HG03097 (cell line): ENCODE data around the gene NRXN3.

Source experiments
- ATAC-seq: cut with Tn5 transposase; IDR thresholded peaks from one replicate; pipeline ENCODE4 v1.9.1; 2021; ENCODE audit not compliant: unreplicated experiment, low FRiP score

Gene NRXN3

DNA sequence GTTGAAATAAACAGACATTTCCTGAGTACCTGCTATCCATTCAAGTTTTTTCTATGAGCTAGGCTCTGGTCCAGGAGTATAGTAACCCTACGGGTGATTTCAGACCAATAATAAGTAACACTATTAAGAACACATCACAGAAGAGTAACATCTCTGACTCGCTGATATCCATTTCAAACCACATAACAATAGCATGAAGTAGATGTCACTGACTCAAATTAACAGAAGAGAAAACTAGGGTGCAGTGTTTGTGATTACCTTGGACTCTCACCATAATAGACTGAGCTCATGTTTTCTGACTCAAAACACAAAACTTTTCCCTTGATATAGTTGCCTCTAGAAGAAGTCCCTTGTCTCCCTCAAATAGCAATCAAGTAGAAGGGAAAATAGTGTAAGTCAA, 1618.2 kb downstream of the NRXN3 start:
- ATAC-seq, result no peak

DNA sequence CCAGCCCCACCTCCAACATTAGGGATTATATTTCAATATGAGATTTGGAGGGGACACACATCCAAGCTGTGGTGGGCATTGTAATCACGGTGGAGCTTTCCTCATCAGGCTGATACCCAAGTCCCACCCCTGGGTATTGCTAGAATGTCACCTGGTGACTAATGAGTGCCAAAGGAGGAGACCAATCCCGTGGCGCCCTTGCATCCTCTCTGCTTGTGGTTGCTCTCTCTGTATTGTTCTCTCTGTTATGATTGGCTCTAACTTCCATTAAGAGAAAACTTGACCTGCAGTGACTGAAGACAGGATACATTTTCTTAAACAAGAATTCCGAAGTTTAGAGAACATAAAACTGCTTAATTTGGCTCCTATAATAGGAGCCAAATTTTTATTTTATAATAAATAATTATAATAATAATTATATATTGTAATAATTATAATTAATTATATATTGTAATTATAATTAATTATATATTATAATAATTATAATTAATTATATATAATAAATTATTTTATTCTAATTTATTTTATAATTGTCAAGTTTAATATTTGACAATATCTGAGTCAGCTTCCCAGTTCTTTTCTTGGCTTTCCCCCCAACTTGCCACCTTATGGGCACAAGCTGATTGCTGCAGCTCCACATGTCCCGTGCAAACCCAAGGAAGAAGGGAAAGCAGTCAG, 1621.0 kb downstream of the NRXN3 start:
- no peak for ATAC-seq

DNA sequence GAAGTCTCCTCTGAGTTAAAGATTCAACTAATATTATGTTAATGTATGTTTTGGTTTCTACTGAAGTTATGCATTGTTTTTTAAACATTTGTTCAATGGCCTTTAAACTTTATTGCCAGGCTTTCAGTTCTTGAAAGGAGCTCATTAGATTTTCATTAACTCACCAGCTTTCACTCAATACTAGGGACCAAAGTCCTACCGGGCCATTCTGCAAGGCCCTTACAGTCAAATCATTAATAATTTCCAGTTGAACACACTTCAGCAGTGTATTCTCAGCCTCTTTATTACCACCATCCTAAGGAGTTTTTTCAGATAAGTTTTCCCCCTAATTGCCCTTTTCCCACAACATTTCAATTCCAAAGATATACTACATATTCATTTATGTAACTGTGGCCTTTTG, 1631.9 kb downstream of the NRXN3 start:
- no peak for ATAC-seq

DNA sequence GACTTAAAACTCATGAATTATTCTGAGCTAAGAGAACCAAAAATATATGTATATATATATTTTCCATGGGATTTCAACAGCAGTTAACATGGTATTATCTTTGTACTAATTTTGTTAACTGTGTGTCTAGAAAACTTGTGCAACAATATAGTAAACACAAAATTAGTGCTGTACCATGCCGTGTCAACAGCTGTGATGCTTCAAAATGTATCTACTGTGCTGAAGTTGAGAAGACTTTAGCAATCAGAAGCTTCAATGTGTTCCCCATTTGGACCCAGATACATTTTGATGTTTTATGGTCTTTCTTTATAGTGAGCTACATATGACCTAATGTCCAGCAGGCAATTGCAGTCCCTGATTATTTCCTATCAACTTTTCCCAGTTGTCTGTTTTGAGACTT, 1635.5 kb downstream of the NRXN3 start:
- no peak for ATAC-seq

DNA sequence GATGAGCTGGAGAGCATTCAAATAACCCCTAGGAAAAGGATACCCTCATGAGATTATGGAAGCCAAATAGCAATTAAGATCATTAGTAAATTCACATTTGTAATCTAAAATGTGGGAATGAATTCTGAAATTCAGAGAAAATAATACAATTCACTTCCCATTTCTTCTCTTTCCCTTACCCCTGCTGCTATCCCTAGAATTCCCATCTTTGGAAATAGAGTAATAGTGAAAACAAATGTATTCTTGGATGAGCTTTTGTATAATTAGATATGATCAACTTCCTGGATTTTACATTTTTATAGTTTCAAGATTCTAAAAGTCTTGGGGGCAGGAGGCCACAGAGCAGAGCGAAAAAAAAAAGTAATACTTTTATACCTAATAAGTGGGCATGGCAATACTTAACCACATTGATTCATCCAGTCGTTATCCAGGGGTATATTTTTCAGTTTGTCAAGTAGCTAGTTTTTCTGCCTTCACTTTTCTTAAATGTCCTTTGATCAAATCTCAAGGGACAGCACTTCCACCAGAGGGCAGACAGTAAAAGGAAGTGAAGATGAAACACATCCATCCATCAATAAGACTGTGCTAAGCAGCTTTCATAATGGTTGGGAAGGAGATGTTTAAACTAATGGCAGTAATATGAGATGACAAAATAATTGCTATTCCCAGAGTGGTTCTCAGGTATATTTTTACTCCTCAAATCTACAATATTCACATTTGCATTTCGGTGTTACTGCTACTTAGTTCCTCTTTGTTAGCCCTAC, 1639.9 kb downstream of the NRXN3 start:
- ATAC-seq, result no peak

DNA sequence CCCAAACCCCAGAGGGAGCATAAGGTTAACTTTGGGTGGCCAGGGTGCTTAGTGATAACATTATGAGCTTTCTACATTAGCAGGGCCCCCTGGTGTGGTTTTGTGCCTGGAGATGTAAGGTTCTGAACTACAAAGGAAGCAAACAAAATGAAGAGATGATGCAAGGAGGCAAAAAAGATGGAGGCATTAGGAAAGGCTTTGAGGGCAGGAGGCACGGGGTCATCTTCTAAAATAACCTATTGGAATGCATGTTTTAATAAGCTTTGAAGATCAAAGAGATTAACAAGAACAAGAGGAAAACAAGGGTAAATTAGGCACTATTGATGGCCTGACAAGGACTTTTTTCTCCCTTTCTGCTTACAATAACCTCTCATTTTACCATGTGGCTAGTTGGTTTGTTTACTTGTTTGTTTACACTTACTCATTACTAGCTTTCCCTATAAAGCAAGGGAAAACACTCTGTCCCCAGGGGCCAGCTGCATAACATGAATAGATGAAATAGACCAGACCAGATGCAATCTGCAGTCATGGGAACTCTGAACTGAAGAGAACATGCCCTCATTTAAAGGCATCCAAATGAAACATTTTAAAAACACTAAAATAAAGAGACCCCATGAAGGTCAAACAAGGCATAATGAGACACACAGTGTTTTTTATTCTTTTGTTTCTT, 1650.8 kb downstream of the NRXN3 start:
- ATAC-seq, result no peak

DNA sequence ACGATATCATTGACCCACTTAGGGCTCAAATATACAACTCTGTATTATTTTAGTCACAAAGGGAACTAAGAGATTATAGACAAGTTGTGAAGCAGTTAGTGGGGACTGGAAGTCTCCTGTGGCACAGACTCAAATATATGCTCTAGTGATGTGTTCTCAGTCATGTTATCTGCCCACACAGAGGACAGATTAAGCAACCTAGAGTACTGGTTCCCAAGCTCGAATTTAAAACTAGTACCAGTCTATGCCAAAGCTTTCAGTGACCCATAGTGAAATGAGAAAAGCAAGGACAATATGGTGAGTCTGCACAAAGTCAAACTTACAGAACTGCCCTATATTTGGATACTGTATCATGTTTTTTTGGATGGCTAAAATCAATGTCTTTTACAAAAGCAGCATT, 1651.9 kb downstream of the NRXN3 start:
- ATAC-seq, result no peak

DNA sequence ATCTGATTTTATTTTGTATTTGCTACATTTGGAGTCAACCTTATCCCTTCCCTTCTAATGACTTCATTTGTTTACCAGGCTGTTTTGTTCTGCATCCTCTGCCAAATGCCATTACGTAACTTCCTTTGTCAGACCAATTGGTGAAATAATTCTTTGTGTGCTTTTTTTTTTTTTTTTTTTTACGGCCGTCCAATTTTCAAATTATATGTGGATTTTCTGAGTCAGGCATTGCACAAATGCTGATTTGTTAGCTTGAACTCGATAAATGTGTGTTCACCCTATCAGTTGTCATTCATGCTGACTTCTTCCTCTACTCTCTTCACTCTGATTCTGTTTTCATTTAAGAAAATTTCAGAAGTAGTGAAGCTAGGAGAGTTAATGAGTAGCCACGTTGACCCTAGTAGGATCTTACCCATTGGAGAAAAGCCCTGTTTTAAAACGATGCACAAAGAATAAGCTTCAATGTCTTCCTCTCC, 1654.9 kb downstream of the NRXN3 start:
- no peak for ATAC-seq

DNA sequence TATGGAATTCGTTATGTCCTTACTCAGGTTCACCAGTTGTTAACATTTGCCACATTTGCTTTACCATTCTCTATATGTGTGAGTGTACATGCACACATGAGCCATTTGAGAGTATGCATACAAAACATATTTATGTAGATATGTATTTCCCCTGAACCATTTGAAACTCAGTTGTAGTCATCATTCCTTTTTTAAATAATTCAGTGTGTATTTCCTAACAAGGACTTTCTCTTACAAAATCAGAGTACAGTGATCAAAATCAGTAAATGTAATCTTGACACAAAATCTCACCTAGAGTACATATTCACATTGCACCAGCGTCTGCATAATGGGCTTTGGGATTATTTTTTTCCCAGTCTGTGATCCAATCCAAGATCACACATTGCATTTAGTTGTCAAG, 1656.2 kb downstream of the NRXN3 start:
- ATAC-seq, result no peak

DNA sequence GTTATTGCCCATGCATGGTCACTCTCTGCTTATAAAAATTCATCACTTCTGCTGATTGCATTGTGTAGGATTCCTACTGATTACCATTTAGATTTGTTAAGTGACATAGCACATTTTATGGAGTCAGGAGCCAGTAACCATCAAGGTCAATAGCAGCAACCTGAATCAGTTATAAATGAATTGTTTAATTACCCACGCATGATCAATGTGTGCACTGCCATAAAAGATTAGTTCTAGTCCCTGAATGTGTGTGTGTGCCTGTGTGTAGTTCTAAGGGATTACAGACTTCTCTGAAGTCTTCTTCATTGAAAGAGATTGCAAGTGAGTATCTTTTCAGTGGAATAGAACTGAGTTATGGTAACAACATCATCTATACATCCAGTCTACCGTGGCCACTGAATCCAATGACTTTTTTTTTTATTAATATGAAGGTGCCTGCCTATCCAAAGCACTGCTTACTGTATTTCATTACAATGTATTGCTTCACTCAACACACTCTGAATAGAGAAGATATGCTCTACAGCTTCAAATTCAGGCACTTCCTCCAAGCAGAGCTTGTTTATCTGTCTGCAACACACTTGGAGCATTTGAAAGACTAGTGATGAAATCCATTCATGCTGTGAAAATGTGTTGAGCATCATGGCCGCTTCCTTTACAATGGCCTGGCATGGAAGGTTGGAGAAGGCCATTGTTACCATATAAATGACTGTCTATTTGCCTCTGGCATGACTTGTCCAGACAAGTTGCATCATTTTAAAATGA, 1659.4 kb downstream of the NRXN3 start:
- no peak for ATAC-seq

DNA sequence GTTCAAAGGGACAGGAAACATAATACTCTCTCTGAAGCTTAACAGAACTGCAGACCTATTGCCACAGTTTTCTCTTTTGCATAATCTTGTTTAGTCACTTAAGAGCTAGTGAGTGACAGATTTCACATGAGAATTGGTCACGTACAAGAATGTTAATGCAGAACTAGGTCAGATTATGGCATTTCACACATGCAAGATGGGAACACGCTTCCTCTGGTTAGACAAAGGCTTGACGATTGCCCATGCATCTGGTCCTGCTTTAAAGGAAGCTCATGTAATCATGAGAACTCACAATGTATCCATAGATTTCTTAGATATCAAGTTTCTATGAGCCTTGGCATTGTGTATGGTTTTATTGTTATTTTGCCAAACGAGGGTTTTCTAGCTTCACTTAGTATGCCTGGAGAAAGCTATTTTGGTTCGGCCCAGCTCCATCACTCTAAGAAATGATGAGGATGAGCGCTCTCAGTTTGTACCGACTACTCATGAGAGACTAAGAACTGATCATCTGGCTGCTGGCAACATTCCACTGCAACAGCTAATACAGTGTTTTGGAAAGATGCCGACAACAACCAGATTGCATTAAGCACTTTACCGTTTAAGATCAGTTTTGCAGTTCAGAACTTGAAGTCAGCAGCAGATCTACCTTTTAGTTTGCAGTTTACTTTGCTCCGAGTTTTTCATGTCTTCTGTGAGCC, 1661.2 kb downstream of the NRXN3 start:
- ATAC-seq, result no peak

DNA sequence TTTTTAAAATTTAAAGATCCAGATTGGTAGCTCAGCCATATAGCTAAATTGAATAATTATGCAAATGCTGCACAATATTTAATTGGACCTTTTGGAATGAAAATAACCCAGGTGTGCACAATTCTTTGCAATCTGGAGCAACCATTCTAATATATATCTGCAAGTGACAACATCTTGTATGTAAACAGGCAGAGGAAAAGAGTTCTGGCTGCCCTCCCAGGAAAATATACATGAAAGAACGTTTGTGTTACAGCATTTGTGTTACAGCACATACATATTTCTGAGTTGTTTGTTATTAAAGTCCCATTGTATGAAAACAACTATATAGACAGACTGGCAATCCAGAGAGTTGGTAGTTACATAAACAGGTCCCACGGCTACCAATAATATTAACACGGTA, 1663.6 kb downstream of the NRXN3 start:
- no peak for ATAC-seq

DNA sequence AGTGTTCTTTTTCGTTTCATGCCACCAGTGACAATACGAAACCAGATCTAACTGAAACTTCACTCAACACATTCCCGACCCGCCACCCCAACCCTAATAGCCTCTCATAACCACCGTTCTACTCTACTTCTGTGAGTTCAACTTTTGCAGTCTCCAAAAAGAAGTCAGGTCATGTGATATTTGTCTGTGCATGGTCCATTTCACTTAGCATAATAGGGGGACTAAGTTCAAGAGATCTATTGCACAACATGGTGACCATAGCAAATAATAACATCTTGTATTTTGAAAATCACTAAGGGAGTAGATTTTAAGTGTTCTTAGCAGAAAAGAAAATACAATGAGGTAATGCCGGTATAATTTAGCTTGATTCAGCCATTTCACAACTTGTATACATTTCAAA, 1664.7 kb downstream of the NRXN3 start:
- ATAC-seq, result no peak

DNA sequence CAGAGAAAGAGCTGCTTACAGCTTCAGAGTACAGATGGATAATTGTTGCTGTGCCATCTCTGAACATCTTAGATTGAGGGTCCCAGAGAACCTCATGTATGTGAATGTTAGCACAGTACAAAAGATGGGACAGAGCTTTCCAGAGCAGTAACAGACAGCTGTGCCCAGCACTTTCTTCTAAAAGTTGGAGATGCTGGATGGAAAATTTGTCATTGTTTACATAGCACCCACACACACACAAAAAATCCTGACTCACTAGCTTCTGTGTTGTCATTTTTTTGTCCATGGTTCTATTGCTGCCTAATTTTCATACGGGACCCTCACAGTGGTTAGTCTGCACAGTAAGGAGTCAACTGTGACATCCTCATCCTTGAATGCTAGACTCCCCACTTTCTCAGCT, 1666.4 kb downstream of the NRXN3 start:
- ATAC-seq, result no peak

DNA sequence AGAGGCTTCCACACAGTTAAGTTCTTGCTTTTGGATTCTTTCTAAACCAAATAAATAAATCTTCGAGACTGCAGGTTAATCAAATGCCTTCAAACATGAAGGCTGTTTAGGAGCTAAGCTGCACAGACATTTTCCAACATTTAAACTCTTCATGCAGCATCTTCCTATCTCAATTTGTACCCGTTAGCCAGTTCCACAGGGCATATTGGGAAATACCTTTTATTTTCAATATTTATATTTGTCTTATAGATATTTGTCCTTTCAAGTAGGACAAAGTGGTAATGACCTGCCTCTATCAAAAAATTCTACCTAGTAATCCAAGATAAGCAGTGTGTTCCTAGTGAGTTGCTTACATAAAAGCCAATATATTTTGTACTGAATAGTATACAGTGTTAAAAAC, 1667.5 kb downstream of the NRXN3 start:
- ATAC-seq, result no peak

DNA sequence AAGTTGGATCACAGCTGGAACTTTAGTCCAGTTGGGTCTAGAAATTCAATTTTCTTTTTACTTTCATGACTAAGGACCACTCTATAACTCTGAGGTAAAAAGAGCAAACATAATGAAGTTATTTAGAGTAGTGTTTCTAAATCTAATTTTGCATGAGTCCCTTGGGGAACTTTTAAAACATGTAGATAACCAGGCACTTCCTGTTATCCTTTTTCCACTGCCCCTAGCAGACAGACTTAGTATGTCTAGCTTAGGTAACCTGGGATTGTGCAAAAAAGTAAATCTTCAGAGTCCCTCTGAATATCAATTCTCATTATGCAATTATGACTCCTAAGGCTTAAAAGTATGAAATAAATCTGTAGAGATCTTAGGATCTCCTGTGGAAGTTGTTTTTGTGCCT, 1669.9 kb downstream of the NRXN3 start:
- ATAC-seq, result no peak

DNA sequence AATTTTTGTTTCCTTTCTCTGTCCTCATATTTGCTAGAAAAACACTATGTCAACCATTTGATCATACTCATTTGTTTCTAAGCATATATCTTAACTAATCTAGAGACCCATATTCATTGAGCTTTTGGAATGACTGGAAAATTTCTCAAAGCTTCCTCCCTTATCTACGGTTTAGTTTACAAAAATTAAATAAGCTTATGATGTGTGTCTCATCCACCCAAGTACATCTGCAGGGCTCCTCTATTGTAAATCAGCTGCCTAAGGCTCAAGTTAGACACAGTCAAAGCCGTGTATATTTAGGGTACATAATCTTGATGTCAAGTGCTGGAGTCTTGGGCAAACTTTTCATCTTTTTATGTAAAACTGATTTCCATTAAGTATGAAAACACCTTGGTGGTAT, 1670.7 kb downstream of the NRXN3 start:
- ATAC-seq, result no peak

DNA sequence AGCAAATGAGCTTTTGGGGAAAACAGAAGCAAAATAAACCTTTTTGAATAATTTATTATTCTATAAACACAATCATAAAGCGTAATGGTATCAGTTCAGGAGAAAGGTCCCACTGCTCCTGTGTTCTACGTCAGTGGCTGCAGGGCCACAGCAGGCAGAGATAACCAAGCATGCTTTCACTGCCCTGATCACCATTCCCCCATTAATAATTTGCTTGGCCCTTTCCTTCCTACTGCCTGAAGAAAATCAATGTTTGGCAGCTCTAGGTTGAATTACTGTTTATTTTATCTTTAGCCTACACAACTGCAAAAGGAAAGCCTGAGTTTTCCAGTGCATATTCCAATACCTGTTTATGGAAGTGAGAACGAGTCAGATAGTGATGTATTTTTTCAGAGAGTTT, 1671.3 kb downstream of the NRXN3 start:
- ATAC-seq, result no peak

DNA sequence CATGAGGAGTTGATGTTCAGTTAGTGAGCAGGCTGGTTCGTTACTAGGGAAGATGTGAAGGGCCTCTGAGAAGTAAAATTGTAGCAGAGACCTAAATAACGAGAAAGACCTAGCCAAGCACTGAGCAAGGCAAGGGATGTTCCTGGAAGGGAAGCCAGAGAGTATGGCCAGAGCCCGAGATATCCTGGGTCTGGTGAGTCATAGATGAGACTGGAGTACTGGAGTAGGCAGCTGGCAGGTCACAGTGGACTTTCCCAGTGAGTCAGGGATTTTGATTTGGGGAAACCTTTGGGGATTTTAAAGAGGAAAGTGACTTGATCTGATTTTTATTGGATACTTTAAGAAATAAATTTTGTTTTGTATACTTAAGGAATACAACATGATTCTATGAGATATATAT, 1672.1 kb downstream of the NRXN3 start:
- ATAC-seq, result no peak

DNA sequence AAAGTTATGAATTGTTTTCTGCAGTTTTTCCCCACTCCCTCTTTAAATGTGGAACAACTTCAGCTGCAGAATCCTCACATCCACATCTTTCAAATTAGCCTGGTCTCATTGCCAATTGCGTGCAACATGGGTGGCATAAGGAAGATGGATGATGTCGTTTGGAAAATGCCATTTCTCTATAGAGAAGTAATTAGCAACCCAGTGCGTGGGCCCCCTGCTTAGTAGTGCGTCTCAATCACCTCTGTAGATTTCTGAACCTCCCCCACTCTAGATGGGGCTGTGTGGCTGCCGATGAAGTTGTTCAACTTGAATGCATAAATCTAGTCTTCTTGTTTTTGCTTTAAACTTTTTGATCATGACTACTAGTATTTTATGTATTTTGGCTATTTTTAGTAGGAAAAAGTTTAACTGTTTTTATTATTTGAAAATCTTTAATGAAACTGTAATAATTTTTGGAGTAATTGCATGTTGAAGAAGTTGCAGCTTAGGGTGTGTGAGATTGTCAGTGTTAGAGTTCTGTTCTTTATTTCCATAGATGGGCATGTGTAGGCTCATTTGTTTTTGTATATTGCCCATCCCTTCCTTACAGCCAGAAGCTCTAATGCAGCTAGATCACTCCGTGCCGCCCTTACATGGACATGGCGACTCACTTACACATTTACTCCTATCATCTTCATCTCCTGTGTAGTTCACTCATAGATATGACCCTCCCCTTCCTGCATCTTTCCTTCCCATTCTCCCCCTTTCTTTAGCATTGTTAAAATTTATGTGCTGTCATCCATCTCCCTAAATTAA, 1683.0 kb downstream of the NRXN3 start:
- no peak for ATAC-seq
